ENCODE measurements around the gene FBXO11.

GRCh38 chr2:47876912-47877311 lies 29.4 kb downstream of the FBXO11 start:
- TF ChIP-seq POLR2A (IDR thresholded peaks at IDR 0.05): no peak
- TF ChIP-seq CTCF (IDR thresholded peaks at IDR 0.05): no peak
